Spinal cord (tissue), 10 donors: Measurements from ENCODE around the gene FBLN2. TPM values are rescaled to one million over a fixed set of nuclear protein-coding genes. Genes with fewer than 3 reads are reported as not detected.

Experiments
- DNase-seq, 6 donors: peaks; one replicate each; pipeline versions ENCODE4 v3.0.0 to v3.0.0-alpha.2; 2013 to 2015; ENCODE audit warnings: low spot score in 6 of 6, low read depth in 4 of 6
- H3K27ac ChIP-seq: one replicate; pipeline ENCODE4 v1.5.1; 2013; ENCODE audit warnings: low read depth, low read length, control low read depth
- H3K27me3 ChIP-seq: one replicate; pipeline ENCODE4 v1.6.1; 2013; ENCODE audit warnings: low read length; ENCODE audit not compliant: control insufficient read depth, insufficient read depth
- H3K36me3 ChIP-seq: one replicate; pipeline ENCODE4 v1.6.1; 2013; ENCODE audit warnings: low read length; ENCODE audit not compliant: control insufficient read depth, insufficient read depth
- H3K4me1 ChIP-seq: one replicate; pipeline ENCODE4 v1.6.1; 2013; ENCODE audit warnings: low read length; ENCODE audit not compliant: control insufficient read depth, insufficient read depth
- H3K4me3 ChIP-seq: one replicate; pipeline ENCODE4 v1.5.1; 2013; ENCODE audit warnings: low read depth, low read length, control low read depth
- H3K9me3 ChIP-seq: one replicate; pipeline ENCODE4 v1.6.1; 2013; ENCODE audit warnings: low read length; ENCODE audit not compliant: control insufficient read depth, insufficient read depth
- WGBS: methylation state at CpG from one replicate; pipeline ENCODE4 v1.1.5; 2013; ENCODE audit warnings: missing lambda C conversion rate; ENCODE audit not compliant: insufficient coverage; 5-methylcytosine and 5-hydroxymethylcytosine counted together
- polyA plus RNA-seq, 2 donors: library from polyadenylated mRNA; unstranded; fragments of 120-200 nt; gene quantifications; one replicate each; pipeline ENCODE4 v1.2.1, GENCODE V29; 2013; ENCODE audit not compliant: insufficient read length in 2 of 2
- total RNA-seq, 2 donors: library from RNA; depleted of rRNA in 1 of 2; stranded (reverse); fragments of 120-200 nt in 1 of 2; fragments of >200 nt in 1 of 2; gene quantifications; one replicate each; pipeline versions ENCODE4 v1.2.3 to v1.2.4, GENCODE V29; 2013 to 2014
- donor health status: healthy.

The FBLN2 gene
- total and polyA plus RNA-seq, 4 donors, result 19.5 to 81.9 (median 31.5) TPM

GRCh38 chr3:13624021-13624420 is 75.1 kb downstream of the FBLN2 start:
- WGBS, result 81% methylated on average over 6 of the region's 6 CpGs
- Histone ChIP-seq H3K27me3 (no peaks in the 10 kb centered on the region), H3K4me1 (peaks cover 18% of the 10 kb centered on the region), H3K36me3 (peaks cover 9% of the 10 kb centered on the region), H3K27ac (no peak overlapping the region), H3K9me3 (no peaks in the 10 kb centered on the region), H3K4me3 (no peak overlapping the region)
- no peak for DNase-seq

GRCh38 chr3:13624671-13625125 is 75.8 kb downstream of the FBLN2 start:
- no peak overlapping the region for H3K27ac ChIP-seq
- H3K9me3 ChIP-seq, result no peaks in the 10 kb centered on the region
- H3K36me3 ChIP-seq, result peaks cover 11% of the 10 kb centered on the region
- no peak for DNase-seq
- H3K4me1 ChIP-seq, result peaks cover 18% of the 10 kb centered on the region
- H3K4me3 ChIP-seq, result no peak overlapping the region
- H3K27me3 ChIP-seq, result no peaks in the 10 kb centered on the region
- 97% methylated on average over 7 of the region's 8 CpGs for WGBS

GRCh38 chr3:13626396-13626795 is 77.5 kb downstream of the FBLN2 start:
- Histone ChIP-seq H3K4me3 (no peak overlapping the region), H3K36me3 (peaks cover 15% of the 10 kb centered on the region), H3K9me3 (no peaks in the 10 kb centered on the region), H3K4me1 (peaks cover 17% of the 10 kb centered on the region), H3K27me3 (no peaks in the 10 kb centered on the region), H3K27ac (no peak overlapping the region)
- WGBS, result 91% methylated on average over 8 of the region's 12 CpGs
- DNase-seq, result no peak

- Histone ChIP-seq H3K4me1 (peaks cover 11% of the 10 kb centered on the region), H3K36me3 (peaks cover 15% of the 10 kb centered on the region), H3K27ac (no peak overlapping the region), H3K4me3 (no peak overlapping the region), H3K9me3 (no peaks in the 10 kb centered on the region), H3K27me3 (no peaks in the 10 kb centered on the region)
- WGBS, result 78% methylated on average over 8 of the region's 9 CpGs
- no peak for DNase-seq
Measured at GRCh38 chr3:13626915-13627460, 78.1 kb downstream of the FBLN2 start.

- DNase-seq, result no peak
- no peak overlapping the region for H3K27ac ChIP-seq
- 92% methylated on average over 8 of the region's 9 CpGs for WGBS
- H3K4me1 ChIP-seq, result peaks cover 8% of the 10 kb centered on the region
- H3K27me3 ChIP-seq, result no peaks in the 10 kb centered on the region
- H3K36me3 ChIP-seq, result peaks cover 13% of the 10 kb centered on the region
- no peaks in the 10 kb centered on the region for H3K9me3 ChIP-seq
- H3K4me3 ChIP-seq, result no peak overlapping the region
Measured at GRCh38 chr3:13627681-13628080, 78.8 kb downstream of the FBLN2 start.

GRCh38 chr3:13628432-13628831 is 79.5 kb downstream of the FBLN2 start:
- 90% methylated on average over 10 of the region's 10 CpGs for WGBS

GRCh38 chr3:13628841-13629551 is 80.1 kb downstream of the FBLN2 start:
- DNase-seq, result no peak
- no peak overlapping the region for H3K27ac ChIP-seq
- WGBS, result 91% methylated on average over 26 of the region's 27 CpGs
- peaks cover 17% of the 10 kb centered on the region for H3K36me3 ChIP-seq
- peaks cover 5% of the 10 kb centered on the region for H3K4me1 ChIP-seq
- H3K4me3 ChIP-seq, result no peak overlapping the region
- H3K27me3 ChIP-seq, result no peaks in the 10 kb centered on the region
- no peaks in the 10 kb centered on the region for H3K9me3 ChIP-seq

More at GRCh38 chr3:13628432-13628831, 79.5 kb downstream of the FBLN2 start:
- peaks cover 17% of the 10 kb centered on the region for H3K36me3 ChIP-seq
- H3K9me3 ChIP-seq, result no peaks in the 10 kb centered on the region
- H3K27me3 ChIP-seq, result no peaks in the 10 kb centered on the region
- no peak overlapping the region for H3K27ac ChIP-seq
- H3K4me1 ChIP-seq, result peaks cover 3% of the 10 kb centered on the region
- no peak for DNase-seq
- H3K4me3 ChIP-seq, result no peak overlapping the region

- DNase-seq, result no peak
- Histone ChIP-seq H3K9me3 (no peaks in the 10 kb centered on the region), H3K36me3 (peaks cover 19% of the 10 kb centered on the region), H3K27me3 (no peaks in the 10 kb centered on the region), H3K27ac (no peak overlapping the region), H3K4me3 (no peak overlapping the region), H3K4me1 (peaks cover 12% of the 10 kb centered on the region)
- 89% methylated on average over 14 of the region's 16 CpGs for WGBS
Measured at GRCh38 chr3:13629644-13630043, 80.7 kb downstream of the FBLN2 start.

- H3K27me3 ChIP-seq, result no peaks in the 10 kb centered on the region
- H3K4me1 ChIP-seq, result peaks cover 14% of the 10 kb centered on the region
- H3K27ac ChIP-seq, result no peak overlapping the region
- peaks cover 19% of the 10 kb centered on the region for H3K36me3 ChIP-seq
- WGBS, result 90% methylated on average over 13 of the region's 13 CpGs
- H3K4me3 ChIP-seq, result no peak overlapping the region
- H3K9me3 ChIP-seq, result no peaks in the 10 kb centered on the region
- DNase-seq, result no peak
Measured at GRCh38 chr3:13631256-13631655, 82.3 kb downstream of the FBLN2 start.

- Histone ChIP-seq H3K36me3 (peaks cover 25% of the 10 kb centered on the region), H3K27me3 (no peaks in the 10 kb centered on the region), H3K27ac (no peak overlapping the region), H3K9me3 (no peaks in the 10 kb centered on the region), H3K4me3 (no peak overlapping the region), H3K4me1 (peaks cover 14% of the 10 kb centered on the region)
- no peak for DNase-seq
- 95% methylated on average over 12 of the region's 13 CpGs for WGBS
Measured at GRCh38 chr3:13633176-13633575, 84.3 kb downstream of the FBLN2 start.
